HG02623 (cell line): ENCODE results near the gene FOLH1.
"Not testable (repeated sequence)": the region's sequence is repeated elsewhere in the genome, so short reads cannot be mapped to it uniquely, and the experiment has no call there.

Source experiments
- ATAC-seq: cut with Tn5 transposase; IDR thresholded peaks from one replicate; pipeline ENCODE4 v1.9.1; 2021; ENCODE audit warnings: moderate library complexity; ENCODE audit not compliant: unreplicated experiment

The FOLH1 gene

DNA sequence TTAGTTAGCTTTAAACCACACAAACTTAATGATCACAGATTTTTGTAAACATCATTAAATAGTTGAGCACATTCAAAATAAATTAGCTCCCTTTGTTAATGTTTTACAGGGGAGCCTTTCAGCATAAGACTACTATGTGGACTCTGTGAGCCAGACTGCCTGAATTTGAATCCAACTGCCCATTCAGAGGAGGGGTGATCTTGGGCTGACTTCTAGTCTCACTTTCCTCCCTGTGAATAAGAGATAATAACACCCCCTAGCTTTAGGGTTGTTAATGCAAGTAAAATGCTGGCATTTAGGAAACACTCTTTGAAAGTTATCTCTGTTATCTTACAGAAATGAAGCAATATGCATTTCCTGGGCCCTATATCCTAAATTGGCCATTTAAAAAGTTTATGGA, 23.6 kb downstream of the FOLH1 start:
- ATAC-seq, result not testable (repeated sequence)

DNA sequence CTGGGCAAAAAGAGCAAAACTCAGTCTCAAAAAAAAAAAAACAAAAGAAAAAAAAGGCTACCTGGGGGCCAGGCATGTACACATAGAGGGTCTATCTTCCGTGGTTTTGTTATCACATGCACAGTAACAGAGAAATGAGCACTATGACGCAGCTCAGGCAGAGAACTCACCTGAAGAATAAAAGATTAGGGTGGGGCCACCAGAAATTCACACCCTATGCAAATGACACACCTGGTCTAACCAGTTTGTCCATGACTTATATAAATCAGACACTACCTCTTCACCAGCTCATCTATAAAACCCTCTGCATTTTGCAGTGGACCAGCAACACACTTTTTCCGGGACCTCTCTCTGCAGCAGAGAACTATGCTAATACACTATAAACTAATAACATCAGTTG, 30.5 kb downstream of the FOLH1 start:
- not testable (repeated sequence) for ATAC-seq

DNA sequence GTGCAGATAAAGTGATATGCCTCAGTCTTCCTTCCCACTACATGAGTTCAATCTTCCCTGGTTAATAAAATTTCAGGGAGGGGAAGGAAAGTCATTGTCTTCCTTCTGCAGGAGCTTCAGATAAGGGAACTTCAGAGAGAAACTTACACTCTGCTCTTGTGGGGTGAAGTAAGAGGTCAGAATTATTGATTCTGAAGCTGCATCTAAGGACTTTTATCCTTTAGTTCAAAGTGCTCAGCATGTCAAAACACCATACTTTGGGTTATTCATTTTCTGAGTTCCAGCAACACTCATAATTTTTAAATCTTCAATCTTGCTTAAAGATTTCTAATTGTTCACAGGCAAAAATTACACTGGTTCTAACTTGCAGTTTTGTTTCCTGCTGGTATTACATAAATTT, 33.0 kb downstream of the FOLH1 start:
- not testable (repeated sequence) for ATAC-seq

DNA sequence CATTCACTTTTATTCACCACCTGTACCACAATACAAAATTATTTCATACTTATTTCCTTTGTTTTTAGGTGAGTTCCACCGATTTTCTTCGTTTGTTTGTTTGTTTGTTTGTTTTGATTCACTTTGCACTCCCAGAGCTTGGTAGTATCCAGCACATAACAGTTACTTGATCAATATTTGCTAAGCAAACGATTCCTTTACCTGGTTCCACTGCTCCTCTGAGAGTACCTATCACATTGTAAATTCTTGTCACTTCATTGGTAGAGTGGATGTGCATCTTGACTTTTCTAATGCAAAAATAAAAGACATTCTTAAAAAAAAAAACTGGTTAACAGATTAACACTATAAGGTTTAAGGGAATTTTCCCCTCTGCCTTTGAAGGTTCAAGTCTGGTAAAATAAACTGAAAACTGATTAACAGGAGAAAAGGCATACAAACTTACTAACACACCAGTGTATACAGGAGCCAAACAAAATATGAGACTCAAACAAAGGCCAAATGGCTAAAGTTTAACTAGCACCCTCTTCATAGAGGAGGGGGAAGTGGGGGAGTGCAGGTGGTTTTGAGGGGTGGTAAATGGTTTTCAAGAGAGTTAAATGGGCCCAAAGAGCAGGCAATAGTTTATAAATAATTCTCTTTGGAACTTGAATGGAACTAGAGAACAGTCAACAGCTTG, 33.6 kb downstream of the FOLH1 start:
- ATAC-seq, result not testable (repeated sequence)

DNA sequence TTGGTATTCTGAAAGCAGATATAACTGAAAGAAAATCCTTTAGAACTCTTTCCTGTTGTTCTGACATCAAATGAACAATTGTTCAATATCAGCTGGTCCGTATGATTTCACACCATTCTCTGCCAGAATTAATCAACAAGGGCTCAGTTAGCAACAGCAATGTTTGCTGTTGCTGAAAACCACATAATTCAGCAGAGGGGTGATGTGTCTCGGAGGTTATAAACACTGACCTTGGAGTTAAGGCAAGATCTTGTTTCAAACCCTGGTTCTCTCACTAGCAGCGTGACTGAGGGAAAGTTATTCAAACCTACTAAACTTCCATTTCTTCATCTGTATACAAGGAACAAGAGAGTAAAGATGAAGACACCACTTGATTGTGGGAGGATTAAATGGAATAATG, 36.8 kb downstream of the FOLH1 start:
- ATAC-seq, result not testable (repeated sequence)

DNA sequence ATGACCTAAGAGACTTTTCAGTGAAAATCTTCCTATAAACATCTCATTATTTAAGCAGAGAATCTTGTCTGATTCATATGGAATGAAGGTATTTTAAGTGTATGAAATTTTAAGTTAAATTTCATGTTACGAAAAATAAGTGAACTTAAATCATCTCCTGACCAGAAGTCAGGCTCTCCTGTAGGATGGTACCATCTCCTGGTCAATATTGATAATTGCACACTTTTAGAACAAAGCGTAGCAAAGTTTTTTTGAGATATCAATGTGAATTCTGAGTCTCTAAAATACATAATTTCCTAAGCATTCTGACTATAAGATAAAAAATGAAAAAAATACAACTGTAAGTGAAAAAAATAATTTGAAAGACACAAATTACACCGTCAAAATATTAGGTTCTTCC, 38.8 kb downstream of the FOLH1 start:
- not testable (repeated sequence) for ATAC-seq

DNA sequence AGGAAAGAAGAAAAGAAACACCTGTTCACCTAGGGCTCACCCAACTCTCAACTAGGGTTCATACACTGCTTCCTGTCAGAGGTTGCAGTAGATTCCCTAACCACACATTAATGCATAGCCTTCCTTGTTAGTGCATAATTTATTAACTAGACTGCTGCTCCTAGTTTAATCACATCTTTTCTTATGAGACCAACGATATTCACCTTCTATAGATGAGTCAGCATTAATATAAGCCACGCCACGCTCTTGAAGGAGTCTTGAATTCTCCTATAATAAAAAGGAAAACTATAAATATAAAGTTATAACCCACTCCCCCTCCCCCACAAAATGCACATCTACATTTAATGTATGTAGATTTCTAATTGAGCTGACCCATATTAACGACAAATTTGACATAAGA, 39.4 kb downstream of the FOLH1 start:
- ATAC-seq, result not testable (repeated sequence)

DNA sequence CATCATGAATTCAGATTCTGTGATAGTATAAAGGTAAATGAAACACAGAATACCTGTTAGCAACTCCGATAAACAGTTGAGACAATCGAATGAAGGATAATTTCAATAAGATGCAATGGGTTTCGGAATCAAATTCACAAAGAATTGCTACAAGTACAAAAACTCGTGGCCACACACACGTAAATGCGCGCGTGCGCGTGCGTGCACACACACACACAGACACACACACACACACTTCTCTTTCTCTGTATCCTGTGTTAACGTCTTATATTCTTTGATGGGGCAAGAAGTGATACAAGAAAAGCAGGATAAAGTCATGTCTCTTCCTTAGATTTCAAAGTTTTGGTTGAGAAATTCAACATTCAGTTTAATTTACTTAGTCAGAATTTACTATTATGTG, 57.2 kb downstream of the FOLH1 start:
- ATAC-seq, result no peak

DNA sequence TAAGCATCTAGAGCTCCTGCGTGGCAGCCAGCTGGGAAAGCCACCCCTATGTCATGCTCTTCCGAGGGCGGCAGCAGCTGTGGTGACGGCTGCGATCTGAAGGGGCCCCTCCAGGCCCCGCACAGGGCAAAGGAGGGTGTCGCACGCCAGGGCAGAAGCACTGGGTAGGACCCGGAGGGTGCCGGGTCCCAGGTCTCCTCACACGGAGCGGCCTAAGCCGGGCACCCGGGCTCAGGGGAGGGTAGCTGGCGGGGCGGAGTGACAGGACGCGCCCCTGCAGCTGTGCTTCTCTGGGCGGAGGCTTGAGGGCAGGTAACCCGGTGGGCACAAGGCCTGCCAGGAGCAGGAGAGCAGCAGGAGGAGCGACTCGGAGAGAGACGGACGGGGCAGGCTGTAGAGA, 106.0 kb downstream of the FOLH1 start:
- ATAC-seq, result not testable (repeated sequence)
